MM.1S (cell line): Measurements from ENCODE around the gene HP1BP3.

Experiments
- DNase-seq: peaks from one replicate; pipeline ENCODE4 v3.0.0-alpha.2; 2015
- H2AFZ ChIP-seq: fragments of 300-600 bp; sonication (generic); 2 replicates; pipeline ENCODE4 v1.6.0; 2016; ENCODE audit warnings: antibody characterized with exemption, low read length
- H3F3A ChIP-seq: fragments of 300-600 bp; sonication (generic); 2 replicates; pipeline ENCODE4 v1.6.1; 2016; ENCODE audit warnings: mild to moderate bottlenecking, antibody characterized with exemption, low read length, moderate library complexity, mixed read lengths; ENCODE audit not compliant: insufficient read depth
- H3K27ac ChIP-seq: fragments of 300-600 bp; sonication (generic); 2 replicates; pipeline ENCODE4 v1.5.1; 2016; ENCODE audit warnings: mild to moderate bottlenecking, low read length
- H3K27me3 ChIP-seq: fragments of 300-600 bp; sonication (generic); replicated peaks from 2 replicates; pipeline ENCODE4 v1.6.0; 2016; ENCODE audit warnings: low read length; ENCODE audit not compliant: insufficient read depth
- H3K36me3 ChIP-seq: fragments of 300-600 bp; sonication (generic); replicated peaks from 2 replicates; pipeline ENCODE4 v1.6.1; 2016; ENCODE audit warnings: mild to moderate bottlenecking, low read length, mixed read lengths; ENCODE audit not compliant: insufficient read depth
- H3K4me1 ChIP-seq: fragments of 300-600 bp; sonication (generic); 2 replicates; pipeline ENCODE4 v1.6.1; 2016; ENCODE audit warnings: low read length, mixed read lengths
- H3K4me2 ChIP-seq: fragments of 300-600 bp; sonication (generic); 2 replicates; pipeline ENCODE4 v1.6.0; 2016; ENCODE audit warnings: low read depth, low read length
- H3K4me3 ChIP-seq: fragments of 300-600 bp; sonication (generic); 2 replicates; pipeline ENCODE4 v1.5.1; 2016; ENCODE audit warnings: low read length, mixed read lengths
- H3K79me2 ChIP-seq: fragments of 300-600 bp; sonication (generic); 2 replicates; pipeline ENCODE4 v1.6.1; 2016; ENCODE audit warnings: mixed run types, low read length, mixed read lengths
- H3K9ac ChIP-seq: fragments of 300-600 bp; sonication (generic); 2 replicates; pipeline ENCODE4 v1.6.1; 2016; ENCODE audit warnings: low read length, mixed read lengths
- H3K9me2 ChIP-seq: fragments of 300-600 bp; sonication (generic); replicated peaks from 2 replicates; pipeline ENCODE4 v1.6.1; 2016; ENCODE audit warnings: mild to moderate bottlenecking, low read length, mixed read lengths; ENCODE audit not compliant: insufficient read depth
- H3K9me3 ChIP-seq: fragments of 300-600 bp; sonication (generic); replicated peaks from 2 replicates; pipeline ENCODE4 v1.6.1; 2016; ENCODE audit warnings: mild to moderate bottlenecking, low read length, mixed read lengths; ENCODE audit not compliant: insufficient read depth
- H4K20me1 ChIP-seq: fragments of 300-600 bp; sonication (generic); 2 replicates; pipeline ENCODE4 v1.6.1; 2016; ENCODE audit warnings: mild to moderate bottlenecking, low read length, moderate library complexity, mixed read lengths; ENCODE audit not compliant: insufficient read depth
- EZH2 ChIP-seq: fragments of 300-600 bp; sonication (generic); optimal IDR thresholded peaks from 2 replicates; pipeline ENCODE3; 2017; ENCODE audit warnings: low read depth, mild to moderate bottlenecking, antibody characterized with exemption, low read length, mixed read lengths
- EZH2phosphoT487 ChIP-seq: fragments of 300-600 bp; sonication (generic); IDR thresholded peaks from 2 replicates; pipeline ENCODE4 v1.6.1; 2018; ENCODE audit warnings: antibody characterized with exemption, low read length
- TF ChIP-seq, protein P1 (sequence below): fragments of 300-600 bp; sonication (generic); IDR thresholded peaks from 2 replicates; pipeline ENCODE4 v1.5.1; 2016; ENCODE audit warnings: antibody characterized with exemption, low read length, mixed read lengths

Gene HP1BP3

DNA sequence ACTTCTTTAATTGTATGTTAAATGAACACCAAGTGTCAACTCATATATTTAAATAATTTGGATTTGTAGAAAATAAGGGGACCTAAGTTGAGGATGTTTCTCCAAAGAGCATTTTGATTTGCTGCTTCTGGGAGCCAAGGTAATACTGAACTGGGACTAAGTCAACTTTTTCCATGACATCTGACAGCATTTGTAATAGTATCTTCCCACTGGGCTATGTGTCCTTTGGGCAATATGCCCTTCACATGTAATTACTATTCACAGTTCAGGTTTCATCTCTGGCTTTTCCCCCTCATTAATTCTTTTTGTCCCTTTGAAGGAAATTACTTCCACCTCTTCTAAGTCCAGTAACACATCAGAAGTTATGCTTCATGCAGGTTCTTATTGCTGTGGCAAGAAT lies 36.7 kb upstream of the HP1BP3 start:
- no peaks in the 10 kb centered on the region for H3K36me3 ChIP-seq
- DNase-seq = no peak
- H3K9ac ChIP-seq = no peak overlapping the region
- TF ChIP-seq EZH2 (no peak), EZH2phosphoT487 (no peak)
- TF ChIP-seq, protein P1, sequence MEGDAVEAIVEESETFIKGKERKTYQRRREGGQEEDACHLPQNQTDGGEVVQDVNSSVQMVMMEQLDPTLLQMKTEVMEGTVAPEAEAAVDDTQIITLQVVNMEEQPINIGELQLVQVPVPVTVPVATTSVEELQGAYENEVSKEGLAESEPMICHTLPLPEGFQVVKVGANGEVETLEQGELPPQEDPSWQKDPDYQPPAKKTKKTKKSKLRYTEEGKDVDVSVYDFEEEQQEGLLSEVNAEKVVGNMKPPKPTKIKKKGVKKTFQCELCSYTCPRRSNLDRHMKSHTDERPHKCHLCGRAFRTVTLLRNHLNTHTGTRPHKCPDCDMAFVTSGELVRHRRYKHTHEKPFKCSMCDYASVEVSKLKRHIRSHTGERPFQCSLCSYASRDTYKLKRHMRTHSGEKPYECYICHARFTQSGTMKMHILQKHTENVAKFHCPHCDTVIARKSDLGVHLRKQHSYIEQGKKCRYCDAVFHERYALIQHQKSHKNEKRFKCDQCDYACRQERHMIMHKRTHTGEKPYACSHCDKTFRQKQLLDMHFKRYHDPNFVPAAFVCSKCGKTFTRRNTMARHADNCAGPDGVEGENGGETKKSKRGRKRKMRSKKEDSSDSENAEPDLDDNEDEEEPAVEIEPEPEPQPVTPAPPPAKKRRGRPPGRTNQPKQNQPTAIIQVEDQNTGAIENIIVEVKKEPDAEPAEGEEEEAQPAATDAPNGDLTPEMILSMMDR = no peak
- H3K4me1 ChIP-seq = no peaks in the 10 kb centered on the region
- no peak overlapping the region for H2AFZ ChIP-seq
- H3F3A ChIP-seq = no peaks in the 10 kb centered on the region
- no peaks in the 10 kb centered on the region for H3K79me2 ChIP-seq
- H3K27me3 ChIP-seq = no peaks in the 10 kb centered on the region
- H3K9me2 ChIP-seq = no peaks in the 10 kb centered on the region
- H3K27ac ChIP-seq = no peak overlapping the region
- no peaks in the 10 kb centered on the region for H3K9me3 ChIP-seq
- H3K4me2 ChIP-seq = no peak overlapping the region; the same call in 1 of the 2 replicates
- no peak overlapping the region for H3K4me3 ChIP-seq
- H4K20me1 ChIP-seq = no peaks in the 10 kb centered on the region

GRCh38 chr1:20821466-20821865 lies 34.4 kb upstream of the HP1BP3 start:
- H4K20me1 ChIP-seq = no peaks in the 10 kb centered on the region
- H3K9ac ChIP-seq = no peak overlapping the region
- H3K79me2 ChIP-seq = no peaks in the 10 kb centered on the region
- H3K4me3 ChIP-seq = no peak overlapping the region
- no peaks in the 10 kb centered on the region for H3K27me3 ChIP-seq
- no peaks in the 10 kb centered on the region for H3K9me3 ChIP-seq
- DNase-seq = no peak
- no peaks in the 10 kb centered on the region for H3F3A ChIP-seq
- H3K36me3 ChIP-seq = no peaks in the 10 kb centered on the region
- TF ChIP-seq, protein P1 = no peak
- no peak for TF ChIP-seq EZH2
- no peak for TF ChIP-seq EZH2phosphoT487
- no peaks in the 10 kb centered on the region for H3K9me2 ChIP-seq
- no peak overlapping the region for H3K4me2 ChIP-seq
- no peaks in the 10 kb centered on the region for H3K4me1 ChIP-seq
- no peak overlapping the region for H2AFZ ChIP-seq
- no peak overlapping the region for H3K27ac ChIP-seq

- Histone ChIP-seq H3F3A (no peaks in the 10 kb centered on the region), H3K9ac (no peak overlapping the region), H3K27me3 (no peaks in the 10 kb centered on the region), H4K20me1 (no peaks in the 10 kb centered on the region), H3K79me2 (no peaks in the 10 kb centered on the region), H2AFZ (no peak overlapping the region), H3K4me2 (no peak overlapping the region), H3K9me2 (no peaks in the 10 kb centered on the region), H3K4me1 (no peaks in the 10 kb centered on the region), H3K36me3 (no peaks in the 10 kb centered on the region), H3K27ac (no peak overlapping the region), H3K4me3 (no peak overlapping the region), H3K9me3 (no peaks in the 10 kb centered on the region)
- TF ChIP-seq EZH2phosphoT487 = no peak
- DNase-seq = no peak
Measured at GRCh38 chr1:20819818-20820217, 32.7 kb upstream of the HP1BP3 start.

- TF ChIP-seq, protein P1 = no peak
- no peak overlapping the region for H3K4me3 ChIP-seq
- H3K27me3 ChIP-seq = no peaks in the 10 kb centered on the region
- no peak overlapping the region for H2AFZ ChIP-seq
- no peak overlapping the region for H3K27ac ChIP-seq
- no peak overlapping the region for H3K9ac ChIP-seq
- no peak for DNase-seq
- no peak overlapping the region for H3K4me2 ChIP-seq
- H3K36me3 ChIP-seq = no peaks in the 10 kb centered on the region
- no peaks in the 10 kb centered on the region for H3K9me3 ChIP-seq
- no peaks in the 10 kb centered on the region for H3K79me2 ChIP-seq
- H3K9me2 ChIP-seq = no peaks in the 10 kb centered on the region
- no peaks in the 10 kb centered on the region for H3K4me1 ChIP-seq
- H4K20me1 ChIP-seq = no peaks in the 10 kb centered on the region
- H3F3A ChIP-seq = no peaks in the 10 kb centered on the region
Measured at GRCh38 chr1:20814534-20814871, 27.4 kb upstream of the HP1BP3 start.
